ENCODE data around the gene PCMTD2. TPM values are rescaled to one million over a fixed set of nuclear protein-coding genes. Genes with fewer than 3 reads are reported as not detected.

The PCMTD2 gene
- total and polyA plus RNA-seq, 2 experiments from 2014 or later, result 33.8 to 76.1 TPM

- Histone ChIP-seq H3K4me3 (no peak overlapping the region), H3K9me2 (ENCODE audit: insufficient read depth) (no peaks in the 10 kb centered on the region), H3K4me2 (no peak overlapping the region), H3F3A (replicated peaks; ENCODE audit: low read depth) (0 out of 2 replicates have a peak, but pooled peaks cover 3% of the 10 kb centered on the region), H4K20me1 (replicated peaks; ENCODE audit: insufficient read depth) (peaks cover 12% of the 10 kb centered on the region), H3K79me2 (replicated peaks; ENCODE audit: insufficient read depth) (peaks cover 34% of the 10 kb centered on the region), H3K27me3 (ENCODE audit: insufficient read depth) (no peaks in the 10 kb centered on the region), H3K36me3 (ENCODE audit: insufficient read depth) (no peaks in the 10 kb centered on the region), H2AFZ (no peak overlapping the region), H3K4me1 (ENCODE audit: insufficient read depth) (peaks cover 32% of the 10 kb centered on the region), H3K27ac (ENCODE audit: low read depth) (no peak overlapping the region)
- no peak overlapping the region for H3K27ac Mint-ChIP-seq
- no peaks in the 10 kb centered on the region; the same call in 2 of the 3 replicates for H3K36me3 Mint-ChIP-seq (ENCODE audit: low read depth)
- H3K4me3 Mint-ChIP-seq, result peak overlapping the region; percentile 67
- DNase-seq (ENCODE audit: low spot score), result no peak
- TF ChIP-seq STAT1 (IDR thresholded peaks at IDR 0.05; ENCODE audit: unreplicated experiment) (no peak), JUNB (IDR thresholded peaks at IDR 0.05; ENCODE audit: unreplicated experiment) (no peak), NANOG (IDR thresholded peaks at IDR 0.05; ENCODE audit: borderline replicate concordance) (no peak), POLR2AphosphoS5 (IDR thresholded peaks at IDR 0.05; ENCODE audit: low read depth) (no peak), EZH2phosphoT487 (IDR thresholded peaks at IDR 0.05; ENCODE audit: unreplicated experiment) (no peak), CREB1 (CRISPR knock-in tag; IDR thresholded peaks at IDR 0.05; ENCODE audit: low read depth) (no peak)
- TF ChIP-seq, protein P1, sequence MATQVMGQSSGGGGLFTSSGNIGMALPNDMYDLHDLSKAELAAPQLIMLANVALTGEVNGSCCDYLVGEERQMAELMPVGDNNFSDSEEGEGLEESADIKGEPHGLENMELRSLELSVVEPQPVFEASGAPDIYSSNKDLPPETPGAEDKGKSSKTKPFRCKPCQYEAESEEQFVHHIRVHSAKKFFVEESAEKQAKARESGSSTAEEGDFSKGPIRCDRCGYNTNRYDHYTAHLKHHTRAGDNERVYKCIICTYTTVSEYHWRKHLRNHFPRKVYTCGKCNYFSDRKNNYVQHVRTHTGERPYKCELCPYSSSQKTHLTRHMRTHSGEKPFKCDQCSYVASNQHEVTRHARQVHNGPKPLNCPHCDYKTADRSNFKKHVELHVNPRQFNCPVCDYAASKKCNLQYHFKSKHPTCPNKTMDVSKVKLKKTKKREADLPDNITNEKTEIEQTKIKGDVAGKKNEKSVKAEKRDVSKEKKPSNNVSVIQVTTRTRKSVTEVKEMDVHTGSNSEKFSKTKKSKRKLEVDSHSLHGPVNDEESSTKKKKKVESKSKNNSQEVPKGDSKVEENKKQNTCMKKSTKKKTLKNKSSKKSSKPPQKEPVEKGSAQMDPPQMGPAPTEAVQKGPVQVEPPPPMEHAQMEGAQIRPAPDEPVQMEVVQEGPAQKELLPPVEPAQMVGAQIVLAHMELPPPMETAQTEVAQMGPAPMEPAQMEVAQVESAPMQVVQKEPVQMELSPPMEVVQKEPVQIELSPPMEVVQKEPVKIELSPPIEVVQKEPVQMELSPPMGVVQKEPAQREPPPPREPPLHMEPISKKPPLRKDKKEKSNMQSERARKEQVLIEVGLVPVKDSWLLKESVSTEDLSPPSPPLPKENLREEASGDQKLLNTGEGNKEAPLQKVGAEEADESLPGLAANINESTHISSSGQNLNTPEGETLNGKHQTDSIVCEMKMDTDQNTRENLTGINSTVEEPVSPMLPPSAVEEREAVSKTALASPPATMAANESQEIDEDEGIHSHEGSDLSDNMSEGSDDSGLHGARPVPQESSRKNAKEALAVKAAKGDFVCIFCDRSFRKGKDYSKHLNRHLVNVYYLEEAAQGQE (IDR thresholded peaks at IDR 0.05; ENCODE audit: unreplicated experiment), result no peak
- TF ChIP-seq, protein P2, sequence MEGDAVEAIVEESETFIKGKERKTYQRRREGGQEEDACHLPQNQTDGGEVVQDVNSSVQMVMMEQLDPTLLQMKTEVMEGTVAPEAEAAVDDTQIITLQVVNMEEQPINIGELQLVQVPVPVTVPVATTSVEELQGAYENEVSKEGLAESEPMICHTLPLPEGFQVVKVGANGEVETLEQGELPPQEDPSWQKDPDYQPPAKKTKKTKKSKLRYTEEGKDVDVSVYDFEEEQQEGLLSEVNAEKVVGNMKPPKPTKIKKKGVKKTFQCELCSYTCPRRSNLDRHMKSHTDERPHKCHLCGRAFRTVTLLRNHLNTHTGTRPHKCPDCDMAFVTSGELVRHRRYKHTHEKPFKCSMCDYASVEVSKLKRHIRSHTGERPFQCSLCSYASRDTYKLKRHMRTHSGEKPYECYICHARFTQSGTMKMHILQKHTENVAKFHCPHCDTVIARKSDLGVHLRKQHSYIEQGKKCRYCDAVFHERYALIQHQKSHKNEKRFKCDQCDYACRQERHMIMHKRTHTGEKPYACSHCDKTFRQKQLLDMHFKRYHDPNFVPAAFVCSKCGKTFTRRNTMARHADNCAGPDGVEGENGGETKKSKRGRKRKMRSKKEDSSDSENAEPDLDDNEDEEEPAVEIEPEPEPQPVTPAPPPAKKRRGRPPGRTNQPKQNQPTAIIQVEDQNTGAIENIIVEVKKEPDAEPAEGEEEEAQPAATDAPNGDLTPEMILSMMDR (conservative IDR thresholded peaks at IDR 0.05; ENCODE audit: low read depth in 2 of 2), result no peak
- H3K4me1 Mint-ChIP-seq, result peaks cover 27% of the 10 kb centered on the region
- peaks cover 18% of the 10 kb centered on the region for H3K27me3 Mint-ChIP-seq (ENCODE audit: insufficient read depth, low read depth, poor library complexity)
- no peak for ATAC-seq
- no peaks in the 10 kb centered on the region; the same call in 2 of the 3 replicates for H3K9me3 Mint-ChIP-seq
These were observed 1.4 kb upstream of the PCMTD2 start for GRCh38 chr20:64254156-64254555.

DNA sequence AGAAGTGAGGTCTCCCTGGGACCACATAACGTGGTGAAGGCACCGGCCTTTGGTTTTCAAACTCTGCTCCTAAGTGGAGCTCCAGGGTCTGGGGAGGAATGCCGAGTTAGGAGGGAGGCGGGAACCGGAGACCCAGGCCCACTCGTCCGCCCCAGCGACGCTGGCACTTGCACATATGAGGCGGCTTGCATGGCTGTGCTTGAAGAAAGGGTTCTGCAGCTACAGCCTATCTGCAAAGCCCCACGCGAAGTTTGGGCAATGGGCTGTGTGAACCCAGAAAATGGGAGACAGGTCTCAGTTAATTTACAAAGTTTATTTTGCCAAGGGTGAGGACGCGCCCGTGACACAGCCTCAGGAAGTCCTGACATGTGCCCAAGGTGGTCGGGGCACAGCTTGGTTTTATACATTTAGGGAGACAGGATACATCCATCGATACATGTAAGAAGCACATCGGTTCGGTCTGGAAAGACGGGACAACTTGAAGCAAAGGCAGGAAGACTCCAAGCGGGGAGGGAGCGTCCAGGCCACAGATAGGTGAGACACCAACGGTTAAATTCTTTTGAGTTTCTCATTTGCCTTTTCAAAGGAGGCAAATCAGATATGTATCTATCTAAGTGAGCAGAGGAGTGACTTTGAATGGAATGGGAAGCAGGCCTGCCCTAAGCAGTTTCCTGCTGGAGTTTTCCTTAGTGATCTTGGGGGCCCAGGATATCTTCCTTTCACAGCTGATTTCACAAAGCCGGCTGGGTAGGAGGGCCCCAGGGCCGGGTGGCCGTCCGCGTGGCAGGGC, 782 bp upstream of the PCMTD2 start:
- no peak for ATAC-seq
- Histone ChIP-seq H3K4me3 (peak overlapping the region; percentile 99), H3K79me2 (replicated peaks; ENCODE audit: insufficient read depth) (peaks cover 40% of the 10 kb centered on the region), H4K20me1 (replicated peaks; ENCODE audit: insufficient read depth) (peaks cover 12% of the 10 kb centered on the region), H3K27me3 (ENCODE audit: insufficient read depth) (no peaks in the 10 kb centered on the region), H3K27ac (ENCODE audit: low read depth) (no peak overlapping the region), H3K4me1 (ENCODE audit: insufficient read depth) (peaks cover 32% of the 10 kb centered on the region), H3K9me2 (ENCODE audit: insufficient read depth) (no peaks in the 10 kb centered on the region), H3F3A (replicated peaks; ENCODE audit: low read depth) (0 out of 2 replicates have a peak, but pooled peaks cover 3% of the 10 kb centered on the region), H3K4me2 (peak overlapping the region; percentile 91), H2AFZ (peak overlapping the region; percentile 94), H3K36me3 (ENCODE audit: insufficient read depth) (no peaks in the 10 kb centered on the region)
- no peak for DNase-seq (ENCODE audit: low spot score)
- Mint-ChIP-seq H3K36me3 (ENCODE audit: low read depth) (no peaks in the 10 kb centered on the region; the same call in 2 of the 3 replicates), H3K27ac (no peak overlapping the region), H3K4me1 (peaks cover 29% of the 10 kb centered on the region), H3K4me3 (peak overlapping the region; percentile 67), H3K9me3 (no peaks in the 10 kb centered on the region; the same call in 2 of the 3 replicates), H3K27me3 (ENCODE audit: insufficient read depth, low read depth, poor library complexity) (peaks cover 18% of the 10 kb centered on the region)
- TF ChIP-seq EZH2phosphoT487 (IDR thresholded peaks at IDR 0.05; ENCODE audit: unreplicated experiment), result no peak
- no peak for TF ChIP-seq CREB1 (CRISPR knock-in tag; IDR thresholded peaks at IDR 0.05; ENCODE audit: low read depth)
- no peak for TF ChIP-seq POLR2AphosphoS5 (IDR thresholded peaks at IDR 0.05; ENCODE audit: low read depth)
